Activated naive CD8-positive, alpha-beta T cell treated with anti-CD3 and anti-CD28 coated beads, Interleukin-2, amount 10 ng/mL, durations not matched to agents 7 days and 5 days (primary cell): ENCODE results near the gene ATP2A2. TPM values are rescaled to one million over a fixed set of nuclear protein-coding genes. Genes with fewer than 3 reads are reported as not detected.

ENCODE experiments used
- ATAC-seq: fragments of 150-1000 bp; cut with Tn5 transposase; one replicate; pipeline ENCODE4 v1.10.0; 2021; ENCODE audit warnings: low read depth, moderate library complexity
- POLR2A ChIA-PET: fragments of 350-600 bp; sonication (Branson Sonifier 250); formaldehyde crosslinking; loops from one replicate; lab custom pipeline; 2021; ENCODE audit warnings: antibody characterized with exemption; lab: Charles Lee
- DNase-seq: peaks from one replicate; pipeline ENCODE4 v3.0.0; 2021
- H3K27ac Mint-ChIP-seq: one replicate; pipeline ENCODE4 v1.8.0; 2022; ENCODE audit warnings: mild to moderate bottlenecking, mixed read lengths
- H3K27me3 Mint-ChIP-seq: one replicate; pipeline ENCODE4 v1.8.0; 2022; ENCODE audit warnings: mild to moderate bottlenecking, moderate library complexity, mixed read lengths
- H3K36me3 Mint-ChIP-seq: one replicate; pipeline ENCODE4 v1.8.0; 2021; ENCODE audit warnings: mild to moderate bottlenecking, mixed read lengths
- H3K4me1 Mint-ChIP-seq: one replicate; pipeline ENCODE4 v1.8.0; 2021; ENCODE audit warnings: mixed read lengths
- H3K4me3 Mint-ChIP-seq: one replicate; pipeline ENCODE4 v1.8.0; 2022; ENCODE audit warnings: mild to moderate bottlenecking, moderate library complexity, mixed read lengths
- H3K9me3 Mint-ChIP-seq: one replicate; pipeline ENCODE4 v1.8.0; 2021; ENCODE audit warnings: mixed read lengths
- total RNA-seq, 2 experiments: library from RNA; stranded (reverse); gene quantifications; one replicate each; pipeline ENCODE4 v1.2.3, GENCODE V29; 2021

The ATP2A2 gene
- 10 to 100 TPM; 96.1 to 100.0 TPM for total RNA-seq

DNA sequence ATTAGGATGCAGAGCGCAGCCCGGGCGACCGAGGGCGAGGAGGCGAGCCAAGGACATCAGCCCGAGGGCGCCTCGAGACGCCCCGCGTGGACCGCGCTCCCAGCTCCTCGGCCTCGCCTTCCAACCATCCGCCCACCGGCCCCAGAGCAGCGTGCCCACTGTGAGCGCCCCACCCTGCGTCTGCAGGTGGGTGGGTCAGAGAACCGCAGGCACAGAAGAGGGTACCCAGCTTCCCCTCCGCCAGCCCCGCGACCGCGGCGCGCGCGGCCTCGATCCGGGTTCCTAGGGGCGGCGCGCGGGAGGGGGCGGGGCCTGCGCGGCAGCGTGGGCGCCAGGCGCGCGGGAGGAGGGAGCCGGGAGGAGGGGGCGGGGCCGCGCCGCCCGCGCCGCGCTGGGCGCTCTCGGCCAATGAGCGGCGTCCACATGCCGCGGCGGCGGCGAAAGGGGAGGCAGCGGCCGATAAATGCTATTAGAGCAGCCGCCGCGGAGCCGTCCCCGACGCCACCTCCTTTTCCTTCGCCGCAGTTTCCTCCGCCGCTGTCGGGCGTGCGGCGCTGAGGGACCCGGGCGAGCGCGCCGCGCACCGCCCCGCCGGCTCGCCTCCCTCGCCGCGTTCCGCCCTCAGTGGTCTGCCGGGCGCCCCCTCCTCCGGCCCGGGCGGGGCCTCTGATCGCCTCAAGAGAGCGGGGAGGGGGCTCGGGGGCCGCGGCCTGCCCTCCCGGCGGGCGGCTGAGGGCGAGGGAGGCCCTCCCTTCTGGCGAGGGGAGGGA, at the start of gene ATP2A2:
TSS of gene ATP2A2 (plus strand) at position 469 of the 770 bp plus-strand sequence. CDS start 543 bp downstream, outside the sequence.
- DNase-seq, result peak; percentile 95
- peaks cover 34% of the 10 kb centered on the region for H3K4me1 Mint-ChIP-seq
- H3K9me3 Mint-ChIP-seq, result no peaks in the 10 kb centered on the region
- POLR2A ChIA-PET, result interaction anchor here (0.7 to 2.6 kb wide), 14 partner anchors 9 to 221 kb away, joined by 3 to 14 read pairs (median 4); partner anchors contain the start of genes ARPC3, FAM216A, GPN3 and IFT81
- H3K27ac Mint-ChIP-seq, result peak within 1 kb of the TSS; percentile 88
- peaks cover 24% of the 10 kb centered on the region for H3K36me3 Mint-ChIP-seq
- ATAC-seq, result peak; percentile 86
- peak within 1 kb of the TSS; percentile 89 for H3K4me3 Mint-ChIP-seq
- H3K27me3 Mint-ChIP-seq, result peaks cover 17% of the 10 kb centered on the region

DNA sequence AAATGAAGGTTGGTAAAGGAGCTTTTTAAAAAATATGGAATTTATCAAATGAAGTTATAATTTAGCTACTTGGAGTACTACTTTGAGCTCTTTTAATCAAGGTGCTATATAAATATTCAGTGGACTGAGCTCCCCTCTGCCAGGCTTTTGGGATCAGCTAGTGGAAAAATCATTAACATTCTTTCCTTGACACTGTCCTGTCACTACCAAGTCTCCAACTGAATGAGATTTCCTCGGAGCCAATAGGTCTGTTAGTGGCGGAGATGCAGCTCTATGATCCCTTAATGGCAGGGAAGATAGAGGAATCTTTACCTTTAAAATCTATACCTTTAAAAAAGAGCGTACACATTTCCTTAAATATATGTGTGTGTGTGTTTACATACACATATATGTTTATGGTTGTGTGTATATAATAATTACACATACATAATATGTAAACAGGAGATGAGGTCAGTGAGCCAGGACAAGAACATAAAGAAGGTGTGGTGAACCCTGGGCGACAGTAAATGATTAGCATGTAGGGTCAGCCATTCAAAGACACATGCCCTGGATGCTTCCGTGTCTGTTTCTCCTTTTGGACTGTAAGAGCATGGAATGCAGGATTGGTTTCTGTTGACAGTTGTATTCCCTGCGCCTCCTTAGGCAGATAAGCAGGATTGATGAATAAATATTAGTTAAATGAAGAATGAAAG, 47.7 kb upstream of the ATP2A2 start:
- no peak for ATAC-seq

DNA sequence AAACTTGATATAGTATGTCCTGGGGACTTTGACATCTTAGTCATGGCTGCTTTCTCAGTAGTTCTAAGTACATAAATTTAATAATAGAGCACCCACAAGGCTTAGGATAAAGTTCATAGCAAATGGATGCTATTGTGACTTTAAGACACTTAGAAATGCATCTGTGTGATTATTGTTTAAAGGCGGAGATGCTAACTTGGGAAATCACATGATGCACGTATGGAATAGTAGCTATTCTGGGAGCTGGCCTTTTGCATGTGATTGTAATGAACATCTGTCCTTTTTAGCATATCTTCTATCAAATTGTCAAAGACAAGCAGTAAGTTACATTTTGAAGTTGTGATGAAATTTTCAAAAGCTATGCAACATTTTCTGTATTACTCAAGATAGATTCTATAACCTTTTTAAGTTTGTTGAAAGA, 46.7 kb upstream of the ATP2A2 start:
- no peaks in the 10 kb centered on the region for H3K9me3 Mint-ChIP-seq
- H3K27ac Mint-ChIP-seq, result no peak overlapping the region
- DNase-seq (no peak), ATAC-seq (no peak)
- no peak overlapping the region for H3K4me3 Mint-ChIP-seq
- no peaks in the 10 kb centered on the region for H3K36me3 Mint-ChIP-seq
- peaks cover 26% of the 10 kb centered on the region for H3K27me3 Mint-ChIP-seq
- POLR2A ChIA-PET, result no interaction called here
- H3K4me1 Mint-ChIP-seq, result no peaks in the 10 kb centered on the region

More for the DNA sequence above, 47.7 kb upstream of the ATP2A2 start:
- Mint-ChIP-seq H3K9me3 (no peaks in the 10 kb centered on the region), H3K4me1 (no peaks in the 10 kb centered on the region), H3K36me3 (no peaks in the 10 kb centered on the region), H3K27ac (no peak overlapping the region), H3K4me3 (no peak overlapping the region), H3K27me3 (peaks cover 26% of the 10 kb centered on the region)
- DNase-seq, result no peak
- POLR2A ChIA-PET, result no interaction called here

DNA sequence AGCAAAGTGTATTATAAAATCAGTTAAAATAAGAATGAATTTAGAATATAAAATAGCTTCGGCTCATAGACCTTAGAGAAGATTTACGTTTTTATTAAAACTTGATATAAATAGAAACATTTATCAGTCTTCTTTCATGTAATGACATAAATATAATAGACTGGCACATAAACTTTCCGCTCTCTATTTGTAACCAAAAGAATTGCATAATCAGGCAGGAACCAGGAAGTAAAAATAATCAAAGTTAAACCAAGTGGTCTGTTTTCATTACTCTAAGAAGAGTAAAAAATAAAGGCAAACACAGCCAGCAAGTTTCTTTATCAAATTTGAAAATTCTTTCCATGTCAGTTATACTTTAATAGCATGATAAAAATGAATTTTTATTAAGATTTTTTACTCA, 46.3 kb upstream of the ATP2A2 start:
- no peak for DNase-seq
- Mint-ChIP-seq H3K4me1 (no peaks in the 10 kb centered on the region), H3K27me3 (peaks cover 26% of the 10 kb centered on the region), H3K4me3 (no peak overlapping the region), H3K36me3 (no peaks in the 10 kb centered on the region), H3K27ac (no peak overlapping the region), H3K9me3 (no peaks in the 10 kb centered on the region)
- POLR2A ChIA-PET, result no interaction called here
- ATAC-seq, result no peak

DNA sequence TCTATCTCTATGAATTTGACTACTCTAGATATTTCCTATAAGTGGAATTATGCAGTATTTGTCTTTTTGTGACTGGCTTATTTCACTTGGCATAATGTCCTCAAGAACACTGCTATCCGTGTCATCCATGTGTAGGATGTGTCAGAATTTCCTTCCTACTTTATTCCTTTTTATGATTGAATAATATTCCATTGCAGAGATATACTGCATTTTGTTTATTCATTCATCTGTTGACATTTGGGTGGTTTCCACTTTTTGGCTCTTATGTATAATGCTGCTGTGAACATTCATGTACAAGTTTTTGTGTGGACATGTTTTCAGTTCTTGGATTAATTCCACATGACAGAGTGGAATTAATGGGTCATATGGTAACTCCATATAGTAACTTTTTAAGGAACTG, 45.7 kb upstream of the ATP2A2 start:
- no peaks in the 10 kb centered on the region for H3K36me3 Mint-ChIP-seq
- POLR2A ChIA-PET, result no interaction called here
- H3K27me3 Mint-ChIP-seq, result peaks cover 26% of the 10 kb centered on the region
- no peak overlapping the region for H3K27ac Mint-ChIP-seq
- H3K4me3 Mint-ChIP-seq, result no peak overlapping the region
- no peaks in the 10 kb centered on the region for H3K9me3 Mint-ChIP-seq
- H3K4me1 Mint-ChIP-seq, result no peaks in the 10 kb centered on the region
- no peak for DNase-seq
- no peak for ATAC-seq

DNA sequence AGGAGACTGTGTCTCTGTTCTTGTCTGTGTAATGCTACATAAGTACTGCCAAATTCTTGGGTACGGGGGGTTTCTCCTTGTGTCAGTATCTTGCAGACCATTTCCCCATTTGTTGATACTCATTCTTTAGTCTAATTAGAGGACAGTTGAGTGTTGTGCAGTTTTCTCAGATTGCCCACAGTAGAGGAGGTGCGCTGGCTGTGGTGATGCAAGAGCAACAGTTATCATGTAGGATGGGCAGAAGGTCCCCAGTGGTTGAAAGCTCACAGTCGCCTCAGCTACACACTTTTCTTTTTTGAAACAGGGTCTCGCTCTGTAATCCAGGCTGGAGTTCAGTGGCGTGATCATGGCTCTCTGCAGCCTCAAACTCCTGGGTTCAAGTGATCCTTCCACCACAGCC, 37.8 kb upstream of the ATP2A2 start:
- DNase-seq (no peak), ATAC-seq (no peak)
- H3K4me1 Mint-ChIP-seq, result no peaks in the 10 kb centered on the region
- no peaks in the 10 kb centered on the region for H3K9me3 Mint-ChIP-seq
- POLR2A ChIA-PET, result no interaction called here
- H3K27me3 Mint-ChIP-seq, result peaks cover 3% of the 10 kb centered on the region
- no peaks in the 10 kb centered on the region for H3K36me3 Mint-ChIP-seq
- no peak overlapping the region for H3K4me3 Mint-ChIP-seq
- no peak overlapping the region for H3K27ac Mint-ChIP-seq

DNA sequence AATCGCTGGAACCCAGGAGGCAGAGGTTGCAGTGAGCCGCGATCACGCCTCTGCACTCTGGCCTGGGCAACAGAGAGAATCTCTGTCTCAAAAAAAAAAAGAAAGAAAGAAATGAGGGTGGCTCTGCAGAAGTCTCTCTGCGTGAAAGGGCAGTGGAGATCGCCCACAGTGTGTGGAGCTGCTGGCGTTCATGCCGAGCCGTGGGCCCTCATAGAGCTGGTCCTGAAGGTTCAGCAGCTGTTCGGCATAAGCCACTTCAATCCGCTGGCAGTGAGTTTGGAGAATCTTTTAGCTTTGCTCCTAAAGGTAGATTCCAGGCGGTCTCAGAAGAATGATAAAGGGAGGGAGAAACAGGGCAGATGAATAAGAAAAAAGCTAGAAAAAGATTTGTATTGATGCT, 36.7 kb upstream of the ATP2A2 start:
- Mint-ChIP-seq H3K27ac (no peak overlapping the region), H3K36me3 (no peaks in the 10 kb centered on the region), H3K4me3 (no peak overlapping the region), H3K27me3 (peaks cover 3% of the 10 kb centered on the region), H3K4me1 (no peaks in the 10 kb centered on the region), H3K9me3 (no peaks in the 10 kb centered on the region)
- ATAC-seq, result no peak
- POLR2A ChIA-PET, result interaction anchor here (1.1 kb wide), 1 partner anchor 36 kb away, joined by 3 read pairs; no protein-coding TSS in a partner anchor
- DNase-seq, result no peak

DNA sequence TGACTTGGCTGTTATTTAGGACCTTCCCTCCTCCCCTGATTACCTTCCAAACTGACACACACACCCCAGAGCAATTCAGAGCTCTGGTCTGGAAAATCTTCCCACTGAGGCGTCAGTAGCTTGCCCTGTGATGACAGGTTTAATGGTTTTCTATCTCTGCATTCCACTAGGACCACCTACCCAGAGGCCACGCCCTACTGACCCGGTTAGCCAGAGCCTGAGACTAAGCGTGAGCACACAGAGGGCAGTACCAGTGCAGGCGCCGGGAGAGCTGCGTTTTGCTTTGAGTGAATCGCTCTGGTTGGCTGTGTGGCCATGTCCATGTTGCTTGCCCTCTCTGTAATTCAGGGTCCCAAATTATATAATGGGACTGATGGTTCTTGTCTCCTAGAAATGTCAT, 36.2 kb upstream of the ATP2A2 start:
- POLR2A ChIA-PET, result interaction anchor here (1.1 kb wide), 1 partner anchor 36 kb away, joined by 3 read pairs; no protein-coding TSS in a partner anchor
- no peak overlapping the region for H3K4me3 Mint-ChIP-seq
- DNase-seq (no peak), ATAC-seq (no peak)
- H3K27ac Mint-ChIP-seq, result no peak overlapping the region
- peaks cover 3% of the 10 kb centered on the region for H3K27me3 Mint-ChIP-seq
- no peaks in the 10 kb centered on the region for H3K36me3 Mint-ChIP-seq
- H3K4me1 Mint-ChIP-seq, result no peaks in the 10 kb centered on the region
- H3K9me3 Mint-ChIP-seq, result no peaks in the 10 kb centered on the region

DNA sequence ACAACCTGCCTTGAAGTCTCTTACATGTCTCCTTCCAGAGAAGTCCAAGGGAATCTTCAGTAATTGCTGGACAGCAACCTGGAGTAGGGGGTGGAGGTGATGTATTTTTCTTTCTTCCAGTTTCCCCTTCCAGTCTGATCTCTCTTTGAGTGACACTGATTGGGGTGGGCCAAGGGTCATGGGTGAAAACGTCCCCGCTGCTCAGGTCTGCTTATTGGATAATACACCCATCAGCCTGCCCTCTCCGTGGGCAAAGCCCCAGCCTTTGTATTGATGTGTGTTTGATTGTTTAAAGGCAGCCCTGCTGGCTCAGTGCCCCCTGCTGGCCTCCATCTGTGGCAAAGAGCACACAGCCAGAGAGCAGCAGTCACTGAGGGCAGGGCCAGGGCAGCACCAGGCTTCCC, 35.7 kb upstream of the ATP2A2 start:
- Mint-ChIP-seq H3K36me3 (no peaks in the 10 kb centered on the region), H3K9me3 (no peaks in the 10 kb centered on the region), H3K27ac (no peak overlapping the region), H3K27me3 (peaks cover 4% of the 10 kb centered on the region), H3K4me3 (no peak overlapping the region), H3K4me1 (no peaks in the 10 kb centered on the region)
- peak; percentile 77 for ATAC-seq
- POLR2A ChIA-PET, result no interaction called here
- DNase-seq, result peak; percentile 58

DNA sequence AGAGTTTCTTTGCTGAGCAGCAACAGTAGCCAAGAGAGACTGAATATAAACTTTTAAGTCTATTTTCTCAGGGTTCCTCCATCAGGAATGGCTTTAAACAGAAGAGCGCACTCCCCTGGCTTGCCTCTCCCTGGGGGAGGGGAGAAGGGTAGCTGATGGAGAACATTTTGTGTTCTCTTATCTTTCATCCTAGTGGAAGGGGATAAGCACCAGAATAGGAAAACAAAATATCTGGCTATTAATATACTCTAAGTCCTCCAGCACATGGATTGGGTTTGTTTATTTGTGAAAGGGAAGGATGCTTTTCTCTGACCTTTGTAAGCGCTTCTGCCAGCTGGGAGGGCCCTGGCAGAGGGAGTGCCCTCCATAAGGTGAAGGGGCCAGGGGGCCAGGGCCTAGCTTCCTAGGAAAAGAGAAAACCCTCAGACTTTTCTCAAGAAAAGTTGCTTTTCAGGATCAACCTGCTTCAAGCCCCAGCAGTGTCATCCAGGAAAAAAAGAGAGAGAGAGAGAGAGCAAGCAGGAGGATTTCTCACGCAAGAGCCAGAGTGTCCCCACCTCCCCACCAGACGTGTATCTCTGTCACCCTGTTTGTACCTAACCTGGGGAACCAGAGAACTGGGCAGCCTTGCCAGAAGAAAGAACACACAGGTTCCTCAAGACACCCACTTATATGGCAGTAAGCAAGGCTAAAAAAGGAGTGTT, 34.3 kb upstream of the ATP2A2 start:
- Mint-ChIP-seq H3K27ac (no peak overlapping the region), H3K27me3 (peaks cover 6% of the 10 kb centered on the region), H3K9me3 (no peaks in the 10 kb centered on the region), H3K36me3 (no peaks in the 10 kb centered on the region), H3K4me3 (no peak overlapping the region), H3K4me1 (no peaks in the 10 kb centered on the region)
- POLR2A ChIA-PET, result no interaction called here
- DNase-seq, result no peak
- no peak for ATAC-seq

DNA sequence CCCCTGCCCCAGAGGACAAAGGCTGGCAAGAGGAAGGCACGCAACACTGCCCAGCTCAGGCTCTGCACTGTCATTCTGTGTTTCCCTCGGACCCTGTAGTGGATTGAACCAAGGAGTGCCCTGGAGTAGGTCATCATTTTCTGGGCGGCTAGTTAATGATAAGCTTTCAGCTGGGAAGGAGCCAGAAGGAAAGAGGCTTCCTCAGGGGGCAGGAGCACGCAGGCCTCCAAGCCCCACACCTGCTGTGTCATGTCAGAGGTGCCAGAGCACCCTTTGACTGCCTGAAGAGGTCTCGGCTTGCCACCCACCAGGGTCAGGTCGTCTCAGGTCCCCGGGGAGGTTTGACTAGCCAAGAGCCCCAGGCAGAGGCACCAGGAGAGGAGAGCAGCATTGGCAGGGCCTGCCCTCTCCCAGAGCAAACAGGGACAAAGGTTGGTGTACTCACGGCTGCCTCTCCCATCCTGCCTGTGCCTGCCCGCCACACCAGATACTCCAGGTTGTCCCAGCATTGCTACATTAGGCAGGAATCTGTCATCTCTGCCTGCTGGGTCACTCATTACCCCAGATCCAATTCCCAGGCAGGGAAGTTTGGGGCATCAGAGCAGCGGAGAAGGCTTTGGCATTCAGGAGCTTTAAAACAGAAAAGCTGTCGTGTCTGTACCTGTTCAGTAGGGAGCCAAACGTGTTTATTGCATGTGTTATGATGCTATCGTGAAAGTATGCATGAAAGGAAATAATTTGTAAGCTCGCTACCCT, 33.5 kb upstream of the ATP2A2 start:
- DNase-seq, result no peak
- Mint-ChIP-seq H3K4me1 (no peaks in the 10 kb centered on the region), H3K27ac (no peak overlapping the region), H3K27me3 (peaks cover 5% of the 10 kb centered on the region), H3K9me3 (no peaks in the 10 kb centered on the region), H3K4me3 (no peak overlapping the region), H3K36me3 (no peaks in the 10 kb centered on the region)
- no peak for ATAC-seq
- POLR2A ChIA-PET, result no interaction called here

DNA sequence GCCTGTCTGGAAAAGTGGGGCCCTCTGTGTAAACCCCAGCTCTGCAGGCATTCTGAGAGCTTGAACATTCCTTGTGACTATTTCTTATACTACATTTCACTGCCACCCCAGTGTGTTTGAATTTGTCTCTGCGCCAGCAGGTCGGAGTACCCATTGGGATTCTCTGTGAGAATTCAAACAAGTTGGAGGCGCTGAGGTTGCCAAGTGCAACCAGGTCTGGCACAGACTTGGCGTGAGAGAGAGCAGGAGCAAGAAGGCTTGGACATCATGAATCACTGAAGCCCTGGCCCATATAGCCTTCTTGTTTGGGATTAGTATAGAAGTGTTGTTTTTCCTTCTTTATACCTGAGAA, 33.0 kb upstream of the ATP2A2 start:
- Mint-ChIP-seq H3K27ac (no peak overlapping the region), H3K9me3 (no peaks in the 10 kb centered on the region), H3K4me1 (no peaks in the 10 kb centered on the region), H3K4me3 (no peak overlapping the region), H3K27me3 (peaks cover 5% of the 10 kb centered on the region), H3K36me3 (no peaks in the 10 kb centered on the region)
- DNase-seq, result no peak
- POLR2A ChIA-PET, result no interaction called here
- ATAC-seq, result no peak

DNA sequence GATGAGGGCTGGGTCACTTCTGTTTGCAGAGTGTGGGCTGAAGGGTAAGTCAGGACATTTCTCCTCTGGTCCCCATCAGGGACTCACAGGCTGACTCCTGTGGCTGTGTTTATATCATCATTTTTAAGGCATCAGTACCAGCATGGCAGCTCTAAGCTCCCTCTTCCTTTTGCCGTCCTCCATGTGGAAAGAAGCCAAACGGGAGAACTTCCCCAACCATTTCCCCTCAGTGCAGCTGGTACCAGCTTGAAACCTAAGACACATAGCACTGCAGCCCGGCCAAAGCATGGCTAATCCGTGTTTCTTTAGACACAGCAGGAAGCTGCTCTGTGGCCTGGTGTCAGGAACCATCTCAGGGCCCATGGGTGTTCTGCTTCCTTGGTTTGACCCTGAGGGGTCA, 31.9 kb upstream of the ATP2A2 start:
- ATAC-seq (no peak), DNase-seq (no peak)
- H3K27ac Mint-ChIP-seq, result no peak overlapping the region
- H3K27me3 Mint-ChIP-seq, result peaks cover 5% of the 10 kb centered on the region
- no peaks in the 10 kb centered on the region for H3K9me3 Mint-ChIP-seq
- no peaks in the 10 kb centered on the region for H3K36me3 Mint-ChIP-seq
- POLR2A ChIA-PET, result no interaction called here
- H3K4me3 Mint-ChIP-seq, result no peak overlapping the region
- no peaks in the 10 kb centered on the region for H3K4me1 Mint-ChIP-seq
